ENCODE measurements around the gene SIGLEC1.

SIGLEC1 gene
- 0 to 0.28 (median 0) reads per million in 9 experiments for total RNA-seq

- ATAC-seq (replicated peaks) (no peak), DNase-seq (no peak)
- Mint-ChIP-seq H3K4me1 (ENCODE audit: low read depth in 2 of 2) (peaks cover 6 to 8% of the 10 kb centered on the region in 2 donors), H3K27ac (no peak within 1 kb of the TSS), H3K36me3 (ENCODE audit: insufficient read depth) (no peaks in the 10 kb centered on the region), H3K4me3 (no peak within 1 kb of the TSS), H3K9me3 (no peaks in the 10 kb centered on the region), H3K27me3 (peaks cover 25 to 51% of the 10 kb centered on the region in 2 donors)
Measured at GRCh38 chr20:3712279-3712873, at the start of gene SIGLEC1. Gene SIGLEC1 (minus strand): TSS chr20:3712600. CDS start chr20:3707128, 5,472 bp downstream.

DNA sequence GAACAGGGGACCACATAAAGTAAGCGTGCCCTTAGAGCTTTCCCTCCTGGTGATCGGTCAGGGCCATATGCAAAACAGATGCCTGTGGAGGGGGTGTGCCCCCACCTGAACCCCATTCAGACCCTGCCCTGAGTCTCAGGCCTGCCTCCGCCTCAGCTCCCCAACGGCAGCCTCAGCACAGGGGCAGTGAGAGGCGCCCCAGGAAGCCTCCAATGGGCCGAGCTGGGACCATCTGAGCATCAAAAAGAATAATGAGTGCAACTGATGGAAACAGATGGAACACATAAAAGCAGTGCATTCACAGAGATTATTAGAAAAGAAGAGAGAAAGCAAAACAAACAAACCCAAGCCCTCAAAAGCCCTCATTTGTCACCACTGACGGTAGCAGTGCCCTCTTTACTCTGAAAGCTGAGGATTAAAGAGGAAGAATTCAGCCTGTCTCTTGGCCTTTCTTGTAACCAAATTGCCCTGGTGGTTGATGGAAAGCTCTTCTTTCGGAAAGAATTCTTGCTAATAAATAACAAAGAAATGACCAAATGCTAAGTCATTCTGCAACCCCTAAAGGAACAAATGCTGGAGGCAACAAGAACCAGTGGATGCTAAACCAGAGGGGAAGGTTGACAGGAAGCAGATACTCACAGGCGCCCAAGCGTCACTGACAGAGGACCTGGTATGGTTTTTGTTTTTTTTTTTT lies 48.4 kb upstream of the SIGLEC1 start:
- Mint-ChIP-seq H3K27ac (no peak overlapping the region), H3K9me3 (no peaks in the 10 kb centered on the region), H3K4me3 (no peak overlapping the region), H3K27me3 (no peaks in the 10 kb centered on the region), H3K4me1 (ENCODE audit: low read depth in 2 of 2) (peaks cover 4 to 14% of the 10 kb centered on the region in 2 donors), H3K36me3 (ENCODE audit: insufficient read depth) (peaks cover 4% of the 10 kb centered on the region)
- ATAC-seq (replicated peaks), result no peak
- DNase-seq, result no peak

GRCh38 chr20:3759884-3760283 lies 47.5 kb upstream of the SIGLEC1 start:
- no peaks in the 10 kb centered on the region for H3K27me3 Mint-ChIP-seq
- DNase-seq (no peak), ATAC-seq (replicated peaks) (no peak)
- peaks cover 4% of the 10 kb centered on the region for H3K36me3 Mint-ChIP-seq (ENCODE audit: insufficient read depth)
- H3K9me3 Mint-ChIP-seq, result no peaks in the 10 kb centered on the region
- no peak overlapping the region for H3K4me3 Mint-ChIP-seq
- H3K4me1 Mint-ChIP-seq (ENCODE audit: low read depth in 2 of 2), result peaks cover 4 to 10% of the 10 kb centered on the region in 2 donors
- H3K27ac Mint-ChIP-seq, result peak overlapping the region in 1 of 2 donors; percentile 79

GRCh38 chr20:3759316-3759823 lies 47.0 kb upstream of the SIGLEC1 start:
- no peak for DNase-seq
- Mint-ChIP-seq H3K27me3 (no peaks in the 10 kb centered on the region), H3K4me1 (ENCODE audit: low read depth in 2 of 2) (peaks cover 4 to 8% of the 10 kb centered on the region in 2 donors), H3K4me3 (no peak overlapping the region), H3K36me3 (ENCODE audit: insufficient read depth) (peaks cover 4% of the 10 kb centered on the region), H3K27ac (peak overlapping the region in 1 of 2 donors; percentile 79), H3K9me3 (no peaks in the 10 kb centered on the region)
- no peak for ATAC-seq (replicated peaks)

GRCh38 chr20:3758566-3758965 lies 46.2 kb upstream of the SIGLEC1 start:
- Mint-ChIP-seq H3K27ac (no peak overlapping the region), H3K27me3 (no peaks in the 10 kb centered on the region), H3K4me1 (ENCODE audit: low read depth in 2 of 2) (peaks cover 4 to 6% of the 10 kb centered on the region in 2 donors), H3K36me3 (ENCODE audit: insufficient read depth) (peaks cover 4% of the 10 kb centered on the region), H3K4me3 (no peak overlapping the region), H3K9me3 (no peaks in the 10 kb centered on the region)
- ATAC-seq (replicated peaks), result no peak
- DNase-seq, result no peak

- DNase-seq, result no peak
- ATAC-seq (replicated peaks), result no peak
- no peak overlapping the region for H3K4me3 Mint-ChIP-seq
- no peaks in the 10 kb centered on the region for H3K27me3 Mint-ChIP-seq
- H3K9me3 Mint-ChIP-seq, result no peaks in the 10 kb centered on the region
- no peak overlapping the region for H3K27ac Mint-ChIP-seq
- peaks cover 4 to 6% of the 10 kb centered on the region in 2 donors for H3K4me1 Mint-ChIP-seq (ENCODE audit: low read depth in 2 of 2)
- H3K36me3 Mint-ChIP-seq (ENCODE audit: insufficient read depth), result peaks cover 4% of the 10 kb centered on the region
Measured at GRCh38 chr20:3757268-3757667, 44.9 kb upstream of the SIGLEC1 start.

DNA sequence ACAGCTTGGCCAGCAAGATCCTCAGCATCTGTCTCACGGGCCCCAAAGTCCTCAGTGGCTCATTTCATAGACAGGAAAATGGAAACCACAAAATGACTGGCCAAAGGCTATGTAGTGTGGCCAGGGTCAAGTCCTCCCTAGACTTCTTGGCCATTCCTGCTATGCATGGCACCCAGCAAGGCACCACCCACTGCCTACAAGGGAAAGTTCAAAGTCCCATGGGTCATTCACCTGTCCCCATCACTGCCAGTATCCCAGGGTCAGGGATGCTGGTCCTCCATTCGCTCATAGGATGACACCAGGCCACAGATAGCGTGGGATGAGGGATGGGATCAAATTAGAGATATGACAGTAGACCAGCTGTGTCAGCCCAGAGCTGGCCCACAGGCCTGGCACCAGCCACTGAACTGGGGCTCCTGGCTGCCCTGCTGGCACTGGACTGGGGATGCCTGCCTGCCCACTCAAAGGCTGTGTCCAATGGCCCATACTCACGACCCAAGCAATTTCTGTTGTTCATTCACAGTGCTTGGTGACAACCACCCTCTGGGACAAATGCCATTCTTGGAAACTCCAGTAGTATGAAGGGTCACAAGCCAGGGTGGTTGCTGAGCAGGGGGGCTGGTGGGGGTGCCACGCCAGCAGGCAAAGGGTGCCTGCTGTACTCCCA lies 43.5 kb upstream of the SIGLEC1 start:
- Mint-ChIP-seq H3K4me1 (ENCODE audit: low read depth in 2 of 2) (peaks cover 4 to 9% of the 10 kb centered on the region in 2 donors), H3K27me3 (no peaks in the 10 kb centered on the region), H3K36me3 (ENCODE audit: insufficient read depth) (peaks cover 7% of the 10 kb centered on the region), H3K4me3 (no peak overlapping the region), H3K9me3 (no peaks in the 10 kb centered on the region), H3K27ac (no peak overlapping the region)
- DNase-seq (no peak), ATAC-seq (replicated peaks) (no peak)

GRCh38 chr20:3755269-3755668 lies 42.9 kb upstream of the SIGLEC1 start:
- Mint-ChIP-seq H3K27me3 (no peaks in the 10 kb centered on the region), H3K4me1 (ENCODE audit: low read depth in 2 of 2) (peaks cover 4 to 7% of the 10 kb centered on the region in 2 donors), H3K36me3 (ENCODE audit: insufficient read depth) (peaks cover 7% of the 10 kb centered on the region), H3K9me3 (no peaks in the 10 kb centered on the region), H3K27ac (no peak overlapping the region), H3K4me3 (no peak overlapping the region)
- DNase-seq (no peak), ATAC-seq (replicated peaks) (no peak)

DNA sequence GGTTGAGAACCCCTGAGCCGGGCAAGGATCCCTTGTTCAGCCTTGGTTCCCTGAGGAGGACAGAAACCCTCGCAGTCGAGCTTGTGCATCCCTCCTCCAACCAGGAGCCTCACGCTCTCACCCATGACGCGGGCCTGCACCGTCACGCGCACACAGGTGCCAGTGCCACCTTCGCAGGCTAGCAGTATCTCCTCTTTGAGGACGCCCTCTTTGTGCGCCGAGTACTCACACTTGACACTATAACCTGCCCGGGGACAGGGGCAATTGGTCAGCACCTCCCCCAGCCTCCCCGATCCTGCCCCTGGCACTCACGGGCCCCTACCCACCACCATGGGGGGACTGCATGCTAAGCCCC lies 41.9 kb upstream of the SIGLEC1 start:
- Mint-ChIP-seq H3K4me3 (no peak overlapping the region), H3K27ac (no peak overlapping the region), H3K9me3 (no peaks in the 10 kb centered on the region), H3K27me3 (no peaks in the 10 kb centered on the region), H3K4me1 (ENCODE audit: low read depth in 2 of 2) (peaks cover 0 to 3% of the 10 kb centered on the region in 2 donors), H3K36me3 (ENCODE audit: insufficient read depth) (peaks cover 7% of the 10 kb centered on the region)
- ATAC-seq (replicated peaks) (no peak), DNase-seq (no peak)

GRCh38 chr20:3753501-3754275 lies 41.3 kb upstream of the SIGLEC1 start:
- ATAC-seq (replicated peaks) (no peak), DNase-seq (no peak)
- no peaks in the 10 kb centered on the region for H3K9me3 Mint-ChIP-seq
- peaks cover 4% of the 10 kb centered on the region for H3K36me3 Mint-ChIP-seq (ENCODE audit: insufficient read depth)
- no peak overlapping the region for H3K27ac Mint-ChIP-seq
- peaks cover 0 to 3% of the 10 kb centered on the region in 2 donors for H3K4me1 Mint-ChIP-seq (ENCODE audit: low read depth in 2 of 2)
- peaks cover 0 to 4% of the 10 kb centered on the region in 2 donors for H3K27me3 Mint-ChIP-seq
- no peak overlapping the region for H3K4me3 Mint-ChIP-seq

DNA sequence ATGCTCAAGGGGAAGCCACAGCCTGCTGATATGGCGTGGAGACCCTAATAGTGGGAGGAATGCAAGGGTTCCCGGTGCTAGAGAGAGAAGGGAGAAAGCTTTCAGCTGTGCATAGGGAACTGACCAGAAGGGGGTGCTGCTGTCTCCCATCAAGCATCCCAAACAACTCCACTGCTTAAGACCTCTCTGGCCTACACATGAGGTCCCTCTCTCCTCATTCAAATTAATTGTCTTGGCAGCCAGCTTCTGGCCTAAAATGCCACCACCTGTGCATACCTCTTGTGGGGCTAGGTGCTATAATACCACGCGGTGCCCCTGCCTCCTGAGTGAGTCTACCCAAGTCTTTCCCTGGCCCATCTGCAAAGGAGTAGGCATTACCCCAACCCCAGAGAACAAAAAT lies 40.7 kb upstream of the SIGLEC1 start:
- H3K4me1 Mint-ChIP-seq (ENCODE audit: low read depth in 2 of 2), result peaks cover 0 to 3% of the 10 kb centered on the region in 2 donors
- H3K27ac Mint-ChIP-seq, result no peak overlapping the region
- ATAC-seq (replicated peaks), result peak; percentile 71
- H3K36me3 Mint-ChIP-seq (ENCODE audit: insufficient read depth), result peaks cover 3% of the 10 kb centered on the region
- H3K27me3 Mint-ChIP-seq, result peaks cover 0 to 10% of the 10 kb centered on the region in 2 donors
- peak overlapping the region in 1 of 2 donors; percentile 69 for H3K4me3 Mint-ChIP-seq
- DNase-seq, result peak; percentile 51 to 61 (median 54)
- no peaks in the 10 kb centered on the region for H3K9me3 Mint-ChIP-seq

- no peaks in the 10 kb centered on the region for H3K9me3 Mint-ChIP-seq
- ATAC-seq (replicated peaks) (no peak), DNase-seq (no peak)
- H3K27ac Mint-ChIP-seq, result no peak overlapping the region
- peaks cover 0 to 3% of the 10 kb centered on the region in 2 donors for H3K4me1 Mint-ChIP-seq (ENCODE audit: low read depth in 2 of 2)
- peaks cover 3 to 18% of the 10 kb centered on the region in 2 donors for H3K27me3 Mint-ChIP-seq
- peaks cover 3% of the 10 kb centered on the region for H3K36me3 Mint-ChIP-seq (ENCODE audit: insufficient read depth)
- peak overlapping the region in 1 of 2 donors; percentile 69 for H3K4me3 Mint-ChIP-seq
Measured at GRCh38 chr20:3752386-3752759, 40.0 kb upstream of the SIGLEC1 start.

All from effector memory CD8-positive, alpha-beta T cell (primary cell).